ENCODE results near the gene ARMC12. TPM values are rescaled to one million over a fixed set of nuclear protein-coding genes. Genes with fewer than 3 reads are reported as not detected.

Gene ARMC12
- polyA plus RNA-seq, 1 of the 3 experiments (the other 2 are of a cell fraction), result 1.6 TPM

DNA sequence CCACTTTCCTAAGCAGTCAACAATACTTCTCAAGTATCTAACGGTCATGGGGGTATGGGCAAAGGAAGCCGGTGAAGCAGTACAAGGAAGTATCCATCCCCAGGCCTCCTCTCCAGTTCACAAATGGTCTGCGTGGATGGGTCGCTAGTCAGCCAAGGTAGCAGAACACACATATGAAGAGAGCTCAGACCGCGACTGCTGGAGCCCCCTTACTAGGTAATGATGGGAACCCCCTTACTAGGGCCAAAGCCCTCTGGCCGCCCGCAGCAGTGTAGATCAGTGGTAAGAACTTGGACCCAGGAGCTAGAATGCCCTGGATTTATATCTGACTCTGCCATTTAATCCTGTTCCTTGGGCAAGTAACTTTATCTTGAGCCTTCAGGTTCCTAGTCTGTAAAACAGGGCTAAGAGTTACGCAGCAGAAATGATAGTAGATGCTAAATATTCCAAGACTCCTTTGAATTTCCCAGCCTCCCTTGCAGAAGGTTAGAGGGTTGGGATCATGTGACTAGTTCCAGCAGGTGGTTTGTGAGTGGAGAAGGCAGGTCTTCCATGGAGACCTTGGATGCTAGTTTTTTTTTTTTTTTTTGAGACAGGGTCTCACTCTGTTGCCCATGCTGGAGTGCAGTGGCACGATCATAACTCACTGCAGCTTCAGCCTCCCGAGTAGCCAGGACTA is 37.4 kb downstream of the ARMC12 start:
- 71% methylated on average over 11 of the region's 11 CpGs for WGBS (ENCODE audit: low lambda C conversion rate)
- Histone ChIP-seq H3K4me2 (no peak overlapping the region), H3K4me1 (ENCODE audit: control insufficient read depth in 1 of 2, insufficient read depth in 2 of 2, low read depth in 1 of 2, low read length in 1 of 2) (no peaks in the 10 kb centered on the region; a peak in 1 of 4 replicates), H3K9me2 (no peaks in the 10 kb centered on the region), H3K27ac (ENCODE audit: low read depth in 2 of 2, low read length in 1 of 2) (no peak overlapping the region), H3K79me2 (ENCODE audit: insufficient read depth) (no peaks in the 10 kb centered on the region), H3K9me3 (no peaks in the 10 kb centered on the region), H3F3A (replicated peaks; ENCODE audit: insufficient read depth) (no peaks in the 10 kb centered on the region), H4K20me1 (ENCODE audit: insufficient read depth) (no peaks in the 10 kb centered on the region), H3K27me3 (ENCODE audit: insufficient read depth) (peaks cover 12% of the 10 kb centered on the region; the same call in 1 of the 2 replicates), H3K9ac (no peak overlapping the region), H3K36me3 (replicated peaks in 1 of 2; ENCODE audit: control insufficient read depth in 1 of 2, insufficient read depth in 2 of 2, low read length in 1 of 2) (no peaks in the 10 kb centered on the region), H2AFZ (ENCODE audit: low read depth) (no peak overlapping the region), H3K4me3 (ENCODE audit: low read depth in 2 of 2, low read length in 1 of 2) (no peak overlapping the region)
- ChIA-PET POLR2A (no interaction called here), CTCF (no interaction called here)
- DNase-seq, result no peak
- TF ChIP-seq GABPA (IDR thresholded peaks at IDR 0.05; ENCODE audit: low read depth) (no peak), TAF1 (IDR thresholded peaks at IDR 0.05; ENCODE audit: borderline replicate concordance, low read depth, low read length) (no peak), NRF1 (IDR thresholded peaks at IDR 0.05; ENCODE audit: low read depth, low read length) (no peak), JUND (IDR thresholded peaks at IDR 0.05) (no peak), YY1 (IDR thresholded peaks at IDR 0.05; ENCODE audit: low read depth) (no peak)
- TF ChIP-seq, protein P1, sequence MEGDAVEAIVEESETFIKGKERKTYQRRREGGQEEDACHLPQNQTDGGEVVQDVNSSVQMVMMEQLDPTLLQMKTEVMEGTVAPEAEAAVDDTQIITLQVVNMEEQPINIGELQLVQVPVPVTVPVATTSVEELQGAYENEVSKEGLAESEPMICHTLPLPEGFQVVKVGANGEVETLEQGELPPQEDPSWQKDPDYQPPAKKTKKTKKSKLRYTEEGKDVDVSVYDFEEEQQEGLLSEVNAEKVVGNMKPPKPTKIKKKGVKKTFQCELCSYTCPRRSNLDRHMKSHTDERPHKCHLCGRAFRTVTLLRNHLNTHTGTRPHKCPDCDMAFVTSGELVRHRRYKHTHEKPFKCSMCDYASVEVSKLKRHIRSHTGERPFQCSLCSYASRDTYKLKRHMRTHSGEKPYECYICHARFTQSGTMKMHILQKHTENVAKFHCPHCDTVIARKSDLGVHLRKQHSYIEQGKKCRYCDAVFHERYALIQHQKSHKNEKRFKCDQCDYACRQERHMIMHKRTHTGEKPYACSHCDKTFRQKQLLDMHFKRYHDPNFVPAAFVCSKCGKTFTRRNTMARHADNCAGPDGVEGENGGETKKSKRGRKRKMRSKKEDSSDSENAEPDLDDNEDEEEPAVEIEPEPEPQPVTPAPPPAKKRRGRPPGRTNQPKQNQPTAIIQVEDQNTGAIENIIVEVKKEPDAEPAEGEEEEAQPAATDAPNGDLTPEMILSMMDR (IDR thresholded peaks at IDR 0.05), result no peak
- TF ChIP-seq, protein P2, sequence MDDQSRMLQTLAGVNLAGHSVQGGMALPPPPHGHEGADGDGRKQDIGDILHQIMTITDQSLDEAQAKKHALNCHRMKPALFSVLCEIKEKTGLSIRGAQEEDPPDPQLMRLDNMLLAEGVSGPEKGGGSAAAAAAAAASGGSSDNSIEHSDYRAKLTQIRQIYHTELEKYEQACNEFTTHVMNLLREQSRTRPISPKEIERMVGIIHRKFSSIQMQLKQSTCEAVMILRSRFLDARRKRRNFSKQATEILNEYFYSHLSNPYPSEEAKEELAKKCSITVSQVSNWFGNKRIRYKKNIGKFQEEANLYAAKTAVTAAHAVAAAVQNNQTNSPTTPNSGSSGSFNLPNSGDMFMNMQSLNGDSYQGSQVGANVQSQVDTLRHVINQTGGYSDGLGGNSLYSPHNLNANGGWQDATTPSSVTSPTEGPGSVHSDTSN (IDR thresholded peaks at IDR 0.05), result no peak
- TF ChIP-seq, protein P3, sequence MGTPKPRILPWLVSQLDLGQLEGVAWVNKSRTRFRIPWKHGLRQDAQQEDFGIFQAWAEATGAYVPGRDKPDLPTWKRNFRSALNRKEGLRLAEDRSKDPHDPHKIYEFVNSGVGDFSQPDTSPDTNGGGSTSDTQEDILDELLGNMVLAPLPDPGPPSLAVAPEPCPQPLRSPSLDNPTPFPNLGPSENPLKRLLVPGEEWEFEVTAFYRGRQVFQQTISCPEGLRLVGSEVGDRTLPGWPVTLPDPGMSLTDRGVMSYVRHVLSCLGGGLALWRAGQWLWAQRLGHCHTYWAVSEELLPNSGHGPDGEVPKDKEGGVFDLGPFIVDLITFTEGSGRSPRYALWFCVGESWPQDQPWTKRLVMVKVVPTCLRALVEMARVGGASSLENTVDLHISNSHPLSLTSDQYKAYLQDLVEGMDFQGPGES (IDR thresholded peaks at IDR 0.05; ENCODE audit: low read depth, low read length), result no peak

DNA sequence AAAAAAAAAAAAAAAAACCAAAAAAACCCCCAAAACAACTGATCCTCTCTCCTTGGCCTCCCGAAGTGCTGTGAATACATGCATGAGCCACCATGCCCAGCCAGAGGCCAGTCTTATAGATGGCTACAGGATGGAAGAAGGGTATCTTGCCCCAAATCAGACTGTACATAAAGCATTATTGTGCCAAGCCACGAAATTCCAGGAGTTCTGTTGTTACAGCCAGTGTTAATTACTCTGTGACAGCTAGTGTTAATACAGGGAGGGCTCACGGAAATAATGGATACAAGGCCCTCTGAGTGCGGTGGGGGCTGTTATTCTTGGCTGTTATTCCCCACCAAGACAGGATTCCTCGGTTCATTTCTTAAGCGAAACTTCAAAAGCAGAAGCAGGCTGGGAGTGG is 38.2 kb downstream of the ARMC12 start:
- 85% methylated on average over 6 of the region's 6 CpGs for WGBS (ENCODE audit: low lambda C conversion rate)
- no peaks in the 10 kb centered on the region; a peak in 1 of 4 replicates for H3K4me1 ChIP-seq (ENCODE audit: control insufficient read depth in 1 of 2, insufficient read depth in 2 of 2, low read depth in 1 of 2, low read length in 1 of 2)
- POLR2A ChIA-PET, result no interaction called here
- H3K9ac ChIP-seq, result no peak overlapping the region
- H3K9me2 ChIP-seq, result no peaks in the 10 kb centered on the region
- no peak overlapping the region for H3K27ac ChIP-seq (ENCODE audit: low read depth in 2 of 2, low read length in 1 of 2)
- peaks cover 12% of the 10 kb centered on the region; the same call in 1 of the 2 replicates for H3K27me3 ChIP-seq (ENCODE audit: insufficient read depth)
- no peak overlapping the region for H2AFZ ChIP-seq (ENCODE audit: low read depth)
- CTCF ChIA-PET, result no interaction called here
- H3F3A ChIP-seq (replicated peaks; ENCODE audit: insufficient read depth), result no peaks in the 10 kb centered on the region
- H4K20me1 ChIP-seq (ENCODE audit: insufficient read depth), result no peaks in the 10 kb centered on the region
- H3K4me3 ChIP-seq (ENCODE audit: low read depth in 2 of 2, low read length in 1 of 2), result no peak overlapping the region
- H3K79me2 ChIP-seq (ENCODE audit: insufficient read depth), result no peaks in the 10 kb centered on the region
- no peak for DNase-seq
- no peaks in the 10 kb centered on the region for H3K36me3 ChIP-seq (replicated peaks in 1 of 2; ENCODE audit: control insufficient read depth in 1 of 2, insufficient read depth in 2 of 2, low read length in 1 of 2)
- H3K4me2 ChIP-seq, result no peak overlapping the region
- H3K9me3 ChIP-seq, result no peaks in the 10 kb centered on the region
- TF ChIP-seq, protein P4, sequence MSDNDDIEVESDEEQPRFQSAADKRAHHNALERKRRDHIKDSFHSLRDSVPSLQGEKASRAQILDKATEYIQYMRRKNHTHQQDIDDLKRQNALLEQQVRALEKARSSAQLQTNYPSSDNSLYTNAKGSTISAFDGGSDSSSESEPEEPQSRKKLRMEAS (IDR thresholded peaks at IDR 0.05; ENCODE audit: low read depth), result no peak
- no peak for TF ChIP-seq NRF1 (IDR thresholded peaks at IDR 0.05; ENCODE audit: low read depth, low read length)
- TF ChIP-seq CHD2 (IDR thresholded peaks at IDR 0.05; ENCODE audit: low read length, partially characterized antibody), result no peak
